GM23338 (cell line): ENCODE measurements around the gene CTXN3. TPM values are rescaled to one million over a fixed set of nuclear protein-coding genes. Genes with fewer than 3 reads are reported as not detected.

Source experiments
- ATAC-seq: fragments of 200-7000 bp; cut with Tn5 transposase; 3 replicates; pipeline ENCODE4 v1.9.1; 2020
- DNase-seq: peaks from one replicate; pipeline ENCODE4 v3.0.0-alpha.2; 2015; ENCODE audit warnings: low spot score
- H2AFZ ChIP-seq: fragments of 200-600 bp; sonication (generic); 2 replicates; pipeline ENCODE4 v1.8.0; 2016; ENCODE audit warnings: antibody characterized with exemption, mild to moderate bottlenecking, moderate library complexity
- H3F3A ChIP-seq: fragments of 200-600 bp; sonication (generic); replicated peaks from 2 replicates; pipeline ENCODE4 v1.8.0; 2017; ENCODE audit warnings: antibody characterized with exemption, mixed run types, low read depth
- H3K27ac ChIP-seq: fragments of 200-600 bp; sonication (generic); 2 replicates; pipeline ENCODE4 v1.6.1; 2016; ENCODE audit warnings: low read depth
- H3K27me3 ChIP-seq: fragments of 200-600 bp; sonication (generic); 2 replicates; pipeline ENCODE4 v1.8.0; 2016; ENCODE audit warnings: mild to moderate bottlenecking, mixed run types, moderate library complexity; ENCODE audit not compliant: insufficient read depth
- H3K36me3 ChIP-seq: fragments of 200-600 bp; sonication (generic); 2 replicates; pipeline ENCODE4 v1.8.0; 2016; ENCODE audit warnings: mild to moderate bottlenecking; ENCODE audit not compliant: insufficient read depth
- H3K4me1 ChIP-seq: fragments of 200-600 bp; sonication (generic); 2 replicates; pipeline ENCODE4 v1.8.0; 2016; ENCODE audit warnings: mild to moderate bottlenecking, moderate library complexity; ENCODE audit not compliant: insufficient read depth
- H3K4me2 ChIP-seq: fragments of 200-600 bp; sonication (generic); 2 replicates; pipeline ENCODE4 v1.7.1; 2017; ENCODE audit warnings: mixed run types
- H3K4me3 ChIP-seq: fragments of 200-600 bp; sonication (generic); 2 replicates; pipeline ENCODE4 v1.6.1; 2016; ENCODE audit warnings: mixed run types
- H3K79me2 ChIP-seq: fragments of 200-600 bp; sonication (generic); replicated peaks from 2 replicates; pipeline ENCODE4 v1.8.0; 2017; ENCODE audit warnings: mild to moderate bottlenecking; ENCODE audit not compliant: insufficient read depth
- H3K9me2 ChIP-seq: fragments of 200-600 bp; sonication (generic); 2 replicates; pipeline ENCODE4 v1.8.0; 2017; ENCODE audit not compliant: insufficient read depth
- H4K20me1 ChIP-seq: fragments of 200-600 bp; sonication (generic); replicated peaks from 2 replicates; pipeline ENCODE4 v1.8.0; 2017; ENCODE audit warnings: mild to moderate bottlenecking; ENCODE audit not compliant: insufficient read depth
- H3K27ac Mint-ChIP-seq: 2 replicates; pipeline ENCODE4 v1.8.0; 2020; ENCODE audit warnings: inconsistent platforms, mild to moderate bottlenecking, moderate library complexity, mixed read lengths
- H3K27me3 Mint-ChIP-seq: 3 replicates; pipeline ENCODE4 v1.8.0; 2022; ENCODE audit warnings: low read depth, mild to moderate bottlenecking, moderate library complexity, mixed read lengths, inconsistent platforms; ENCODE audit not compliant: insufficient read depth, poor library complexity
- H3K36me3 Mint-ChIP-seq: 3 replicates; pipeline ENCODE4 v1.8.0; 2021; ENCODE audit warnings: low read depth, mild to moderate bottlenecking, inconsistent platforms, moderate library complexity, mixed read lengths
- H3K4me1 Mint-ChIP-seq: 3 replicates; pipeline ENCODE4 v1.8.0; 2020; ENCODE audit warnings: mild to moderate bottlenecking, inconsistent platforms, mixed read lengths
- H3K4me3 Mint-ChIP-seq: 3 replicates; pipeline ENCODE4 v1.8.0; 2021; ENCODE audit warnings: moderate library complexity, mild to moderate bottlenecking, inconsistent platforms, mixed read lengths
- H3K9me3 Mint-ChIP-seq: 3 replicates; pipeline ENCODE4 v1.8.0; 2020; ENCODE audit warnings: moderate library complexity, mild to moderate bottlenecking, inconsistent platforms, mixed read lengths
- EZH2phosphoT487 ChIP-seq: fragments of 200-600 bp; sonication (generic); IDR thresholded peaks from one replicate; pipeline ENCODE4 v1.8.1; 2018; ENCODE audit warnings: antibody characterized with exemption; ENCODE audit not compliant: unreplicated experiment
- NANOG ChIP-seq: IDR thresholded peaks from 2 replicates; pipeline ENCODE4 v1.6.1; 2016; ENCODE audit warnings: antibody characterized with exemption, borderline replicate concordance
- POLR2AphosphoS5 ChIP-seq: IDR thresholded peaks from 2 replicates; pipeline ENCODE4 v1.6.1; 2016; ENCODE audit warnings: antibody characterized with exemption, low read depth
- STAT1 ChIP-seq: IDR thresholded peaks from one replicate; pipeline ENCODE4 v1.6.1; 2016; ENCODE audit warnings: antibody characterized with exemption; ENCODE audit not compliant: unreplicated experiment
- ZNF462 ChIP-seq: fragments of 250-450 bp; sonication (Bioruptor Pico); IDR thresholded peaks from 2 replicates; pipeline ENCODE4 v1.5.0; 2020; ENCODE audit warnings: mild to moderate bottlenecking, moderate library complexity
- polyA plus RNA-seq: library from polyadenylated mRNA; unstranded; fragments of >200 nt; fragmentation: Nextera tagmentation; extraction: Ambion mirVana; gene quantifications from 2 replicates; pipeline ENCODE4 v1.2.1, GENCODE V29; 2016
- total RNA-seq: library from RNA; depleted of rRNA; stranded (reverse); fragments of >200 nt; shearing (Covaris generic); gene quantifications from 2 replicates; pipeline ENCODE4 v1.2.3, GENCODE V29; 2014
- TF ChIP-seq, protein P1 (sequence below): IDR thresholded peaks from 2 replicates; pipeline ENCODE4 v1.6.1; 2016; ENCODE audit warnings: antibody characterized with exemption
- TF ChIP-seq, protein P2 (sequence below): IDR thresholded peaks from one replicate; pipeline ENCODE4 v1.6.1; 2018; ENCODE audit warnings: antibody characterized with exemption; ENCODE audit not compliant: unreplicated experiment

The CTXN3 gene
- total and polyA plus RNA-seq, 2 experiments from 2014 or later: not detected

GRCh38 chr5:127706691-127707090 lies 57.8 kb downstream of the CTXN3 start:
- no peaks in the 10 kb centered on the region for H4K20me1 ChIP-seq
- no peaks in the 10 kb centered on the region for H3K36me3 Mint-ChIP-seq
- no peaks in the 10 kb centered on the region for H3K79me2 ChIP-seq
- no peak for TF ChIP-seq STAT1
- no peak for TF ChIP-seq ZNF462 (CRISPR knock-in tag)
- no peak for TF ChIP-seq POLR2AphosphoS5
- TF ChIP-seq, protein P1, sequence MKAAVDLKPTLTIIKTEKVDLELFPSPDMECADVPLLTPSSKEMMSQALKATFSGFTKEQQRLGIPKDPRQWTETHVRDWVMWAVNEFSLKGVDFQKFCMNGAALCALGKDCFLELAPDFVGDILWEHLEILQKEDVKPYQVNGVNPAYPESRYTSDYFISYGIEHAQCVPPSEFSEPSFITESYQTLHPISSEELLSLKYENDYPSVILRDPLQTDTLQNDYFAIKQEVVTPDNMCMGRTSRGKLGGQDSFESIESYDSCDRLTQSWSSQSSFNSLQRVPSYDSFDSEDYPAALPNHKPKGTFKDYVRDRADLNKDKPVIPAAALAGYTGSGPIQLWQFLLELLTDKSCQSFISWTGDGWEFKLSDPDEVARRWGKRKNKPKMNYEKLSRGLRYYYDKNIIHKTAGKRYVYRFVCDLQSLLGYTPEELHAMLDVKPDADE: no peak
- no peaks in the 10 kb centered on the region for H3K27me3 Mint-ChIP-seq
- peak overlapping the region; percentile 56; the same call in 1 of the 2 replicates for H2AFZ ChIP-seq
- no peak overlapping the region for H3K27ac ChIP-seq
- ATAC-seq (no peak), DNase-seq (no peak)
- H3F3A ChIP-seq: no peaks in the 10 kb centered on the region
- H3K4me1 Mint-ChIP-seq: peaks cover 10% of the 10 kb centered on the region
- peaks cover 11% of the 10 kb centered on the region; the same call in 1 of the 2 replicates for H3K4me1 ChIP-seq
- H3K36me3 ChIP-seq: no peaks in the 10 kb centered on the region
- H3K9me3 Mint-ChIP-seq: no peaks in the 10 kb centered on the region
- 0 out of 2 replicates have a peak, but pooled peaks cover 5% of the 10 kb centered on the region for H3K9me2 ChIP-seq
- H3K27ac Mint-ChIP-seq: peak overlapping the region; percentile 21
- H3K4me2 ChIP-seq: no peak overlapping the region
- no peak overlapping the region for H3K4me3 ChIP-seq
- no peak overlapping the region for H3K4me3 Mint-ChIP-seq
- H3K27me3 ChIP-seq: no peaks in the 10 kb centered on the region

- TF ChIP-seq POLR2AphosphoS5 (no peak), EZH2phosphoT487 (no peak), NANOG (no peak)
- TF ChIP-seq, protein P2, sequence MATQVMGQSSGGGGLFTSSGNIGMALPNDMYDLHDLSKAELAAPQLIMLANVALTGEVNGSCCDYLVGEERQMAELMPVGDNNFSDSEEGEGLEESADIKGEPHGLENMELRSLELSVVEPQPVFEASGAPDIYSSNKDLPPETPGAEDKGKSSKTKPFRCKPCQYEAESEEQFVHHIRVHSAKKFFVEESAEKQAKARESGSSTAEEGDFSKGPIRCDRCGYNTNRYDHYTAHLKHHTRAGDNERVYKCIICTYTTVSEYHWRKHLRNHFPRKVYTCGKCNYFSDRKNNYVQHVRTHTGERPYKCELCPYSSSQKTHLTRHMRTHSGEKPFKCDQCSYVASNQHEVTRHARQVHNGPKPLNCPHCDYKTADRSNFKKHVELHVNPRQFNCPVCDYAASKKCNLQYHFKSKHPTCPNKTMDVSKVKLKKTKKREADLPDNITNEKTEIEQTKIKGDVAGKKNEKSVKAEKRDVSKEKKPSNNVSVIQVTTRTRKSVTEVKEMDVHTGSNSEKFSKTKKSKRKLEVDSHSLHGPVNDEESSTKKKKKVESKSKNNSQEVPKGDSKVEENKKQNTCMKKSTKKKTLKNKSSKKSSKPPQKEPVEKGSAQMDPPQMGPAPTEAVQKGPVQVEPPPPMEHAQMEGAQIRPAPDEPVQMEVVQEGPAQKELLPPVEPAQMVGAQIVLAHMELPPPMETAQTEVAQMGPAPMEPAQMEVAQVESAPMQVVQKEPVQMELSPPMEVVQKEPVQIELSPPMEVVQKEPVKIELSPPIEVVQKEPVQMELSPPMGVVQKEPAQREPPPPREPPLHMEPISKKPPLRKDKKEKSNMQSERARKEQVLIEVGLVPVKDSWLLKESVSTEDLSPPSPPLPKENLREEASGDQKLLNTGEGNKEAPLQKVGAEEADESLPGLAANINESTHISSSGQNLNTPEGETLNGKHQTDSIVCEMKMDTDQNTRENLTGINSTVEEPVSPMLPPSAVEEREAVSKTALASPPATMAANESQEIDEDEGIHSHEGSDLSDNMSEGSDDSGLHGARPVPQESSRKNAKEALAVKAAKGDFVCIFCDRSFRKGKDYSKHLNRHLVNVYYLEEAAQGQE: no peak
- TF ChIP-seq, protein P1: no peak
- Mint-ChIP-seq H3K4me1 (peaks cover 11% of the 10 kb centered on the region), H3K36me3 (no peaks in the 10 kb centered on the region), H3K27ac (peak overlapping the region; percentile 21), H3K27me3 (no peaks in the 10 kb centered on the region), H3K4me3 (no peak overlapping the region), H3K9me3 (no peaks in the 10 kb centered on the region)
- peak overlapping the region; percentile 56; the same call in 1 of the 2 replicates for H2AFZ ChIP-seq
- H3K79me2 ChIP-seq: no peaks in the 10 kb centered on the region
- H3K27ac ChIP-seq: no peak overlapping the region
- peaks cover 11% of the 10 kb centered on the region; the same call in 1 of the 2 replicates for H3K4me1 ChIP-seq
- no peaks in the 10 kb centered on the region for H3K27me3 ChIP-seq
- no peak for ATAC-seq
- no peaks in the 10 kb centered on the region for H3F3A ChIP-seq
- DNase-seq: no peak
- H3K4me3 ChIP-seq: no peak overlapping the region
- 0 out of 2 replicates have a peak, but pooled peaks cover 4% of the 10 kb centered on the region for H3K9me2 ChIP-seq
- no peaks in the 10 kb centered on the region for H3K36me3 ChIP-seq
- H3K4me2 ChIP-seq: no peak overlapping the region
- no peaks in the 10 kb centered on the region for H4K20me1 ChIP-seq
These were observed 58.3 kb downstream of the CTXN3 start for GRCh38 chr5:127707209-127707608.
